Motor neuron (in vitro differentiated cells): Measurements from ENCODE around the gene ISG15. TPM values are rescaled to one million over a fixed set of nuclear protein-coding genes. Genes with fewer than 3 reads are reported as not detected.
A peak's percentile ranks its signal among the peaks of the same experiment; 100 is the strongest.
"Not testable (repeated sequence)": the region's sequence is repeated elsewhere in the genome, so short reads cannot be mapped to it uniquely, and the experiment has no call there.

Experiments
- ATAC-seq, 8 experiments: fragments of 200-7000 bp; cut with Tn5 transposase; replicated peaks in 6 of 8; 2 replicates each; pipeline ENCODE4 v1.8.0; 2021; ENCODE audit warnings: mild to moderate bottlenecking in 8 of 8, moderate library complexity in 8 of 8
- H3K27ac ChIP-seq, 2 donors: fragments of 250-450 bp; sonication (Bioruptor Pico); 2 replicates each; pipeline ENCODE4 v1.9.0; 2021; ENCODE audit warnings: antibody characterized with exemption in 2 of 2, mild to moderate bottlenecking in 2 of 2, moderate library complexity in 1 of 2
- H3K4me1 ChIP-seq, 2 donors: fragments of 250-450 bp; sonication (Bioruptor Pico); replicated peaks in 1 of 2; 2 replicates each; pipeline ENCODE4 v1.6.1; 2021; ENCODE audit warnings: antibody characterized with exemption in 2 of 2, mild to moderate bottlenecking in 2 of 2, moderate library complexity in 1 of 2
- H3K4me3 ChIP-seq, 5 donors: fragments of 250-450 bp; sonication (Bioruptor Pico); 2 replicates each; pipeline ENCODE4 v1.9.0; 2021; ENCODE audit warnings: antibody characterized with exemption in 5 of 5, mild to moderate bottlenecking in 5 of 5, moderate library complexity in 4 of 5
- WGBS, 10 experiments: fragments of 450-650 bp; shearing (Covaris generic); methylation state at CpG; one replicate each; pipeline ENCODE4 v1.0.0; 2022; 5-methylcytosine and 5-hydroxymethylcytosine counted together
- in situ Hi-C, 9 experiments: fragments of 400-800 bp; cut with MboI; loops; one replicate each; pipeline ENCODE4 v1.15.0; 2021; ENCODE audit warnings: low sequenced_read_pairs in 9 of 9, low pct_unique_long_range_greater_than_20kb in 2 of 9; ENCODE audit not compliant: unreplicated experiment in 9 of 9
- total RNA-seq, 8 experiments: library from RNA; unstranded; fragments of 300-600 nt; gene quantifications; 2 replicates each; pipeline versions ENCODE4 v1.2.3 to v1.2.4, GENCODE V29; 2022

The ISG15 gene
- total RNA-seq, 8 experiments from 2014 or later, result 18.6 to 398 (median 26.2) TPM

GRCh38 chr1:1021010-1021919 lies 8.0 kb downstream of the ISG15 start:
- in situ Hi-C loops, result loop anchor here in 2 of 9 experiments (25.0 kb wide), 1 partner anchor 241 kb away; the partner anchor contains the start of gene UBE2J2 (in 2 of the 2)
- peaks cover 33 to 34% of the 10 kb centered on the region in 2 donors for H3K4me1 ChIP-seq
- peak overlapping the region; percentile 68 to 91 (median 81) for H3K4me3 ChIP-seq
- ATAC-seq, result peak; percentile 7 to 56 (median 31)
- 3 to 30% (median 13%) methylated on average over 1 to 8 of the region's 33 CpGs; no CpG with 5 or more reads in 6 of the 10 experiments for WGBS, 10 experiments
- peak overlapping the region in 1 of 2 donors; percentile 69 for H3K27ac ChIP-seq

GRCh38 chr1:1021920-1022259 lies 8.6 kb downstream of the ISG15 start:
- H3K4me3 ChIP-seq, result peak overlapping the region in 2 of 5 donors; percentile 68 to 75
- peaks cover 39 to 40% of the 10 kb centered on the region in 2 donors for H3K4me1 ChIP-seq
- no peak for ATAC-seq
- WGBS, 10 experiments, result 100% methylated on average over 2 to 6 of the region's 10 CpGs; no CpG with 5 or more reads in 8 of the 10 experiments
- in situ Hi-C loops, result loop anchor here in 2 of 9 experiments (25.0 kb wide), 1 partner anchor 240 kb away; the partner anchor contains the start of gene UBE2J2 (in 2 of the 2)
- H3K27ac ChIP-seq, result no peak overlapping the region

GRCh38 chr1:1022302-1023009 lies 9.2 kb downstream of the ISG15 start:
- Histone ChIP-seq H3K27ac (no peak overlapping the region), H3K4me3 (no peak overlapping the region), H3K4me1 (peaks cover 45 to 46% of the 10 kb centered on the region in 2 donors)
- WGBS, 10 experiments, result 80 to 94% (median 91%) methylated on average over 1 to 12 of the region's 27 CpGs; no CpG with 5 or more reads in 6 of the 10 experiments
- no peak for ATAC-seq
- in situ Hi-C loops, result loop anchor here in 2 of 9 experiments (25.0 kb wide), 1 partner anchor 240 kb away; the partner anchor contains the start of gene UBE2J2 (in 2 of the 2)

DNA sequence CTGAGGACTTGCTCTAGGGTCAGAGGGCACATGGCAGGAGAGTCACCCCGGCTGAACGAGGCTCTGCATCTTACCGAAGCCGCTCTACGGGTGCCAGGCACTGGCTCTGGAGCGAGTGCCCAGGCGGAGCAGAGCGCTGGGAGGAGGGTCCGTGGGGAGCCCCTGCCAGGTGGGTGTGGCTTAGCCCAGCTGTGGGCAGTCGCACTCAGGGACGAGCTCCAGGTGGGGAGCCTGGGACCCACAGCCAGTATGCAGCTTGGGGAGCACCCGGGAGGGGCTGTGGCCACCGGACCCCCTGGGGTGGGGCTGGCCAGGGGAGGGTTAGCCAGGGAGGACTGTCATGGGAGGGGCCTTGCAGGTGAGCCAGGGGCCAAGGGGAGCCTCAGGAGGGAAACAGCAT lies 10.4 kb downstream of the ISG15 start:
- in situ Hi-C loops, result loop anchor here in 2 of 9 experiments (25.0 kb wide), 1 partner anchor 239 kb away; the partner anchor contains the start of gene UBE2J2 (in 2 of the 2)
- no peak for ATAC-seq
- no peak overlapping the region for H3K27ac ChIP-seq
- H3K4me1 ChIP-seq, result peaks cover 49 to 51% of the 10 kb centered on the region in 2 donors
- WGBS, 10 experiments, result 87% methylated on average over 5 of the region's 13 CpGs; no CpG with 5 or more reads in 9 of the 10 experiments
- no peak overlapping the region for H3K4me3 ChIP-seq

DNA sequence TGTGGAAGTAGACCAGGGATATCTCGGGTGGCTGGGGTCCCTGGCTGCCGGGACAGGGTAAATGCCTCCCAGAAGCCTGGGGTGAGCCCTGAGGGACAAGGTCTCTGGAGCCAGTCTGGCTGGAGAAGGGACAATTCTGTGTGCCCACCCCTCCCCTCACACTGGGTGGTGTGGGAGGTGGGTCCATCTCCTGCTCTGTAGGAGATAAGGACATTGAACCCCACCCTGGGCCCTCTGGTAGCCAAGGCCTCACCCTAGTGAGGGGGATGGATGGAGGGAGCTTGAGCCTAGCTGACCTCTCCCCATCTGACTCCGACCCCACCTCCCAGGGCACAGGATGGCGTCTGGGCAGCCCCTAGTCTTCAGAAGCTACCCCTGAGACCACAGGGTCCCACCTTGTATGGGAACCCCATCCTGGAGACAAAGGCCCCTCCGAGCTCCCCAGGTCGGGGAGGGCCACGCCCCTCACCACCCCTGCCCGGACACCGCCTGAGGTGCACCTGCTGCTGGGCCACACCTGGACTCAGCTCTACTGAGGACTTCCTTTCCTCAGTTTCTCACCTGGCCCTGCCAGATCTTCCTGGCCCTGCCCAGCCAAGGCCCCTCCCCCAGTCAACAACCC lies 11.0 kb downstream of the ISG15 start:
- Histone ChIP-seq H3K27ac (no peak overlapping the region), H3K4me3 (no peak overlapping the region), H3K4me1 (peaks cover 45 to 51% of the 10 kb centered on the region in 2 donors)
- ATAC-seq, result no peak
- WGBS, 10 experiments, result 80 to 100% (median 92%) methylated on average over 1 to 4 of the region's 9 CpGs; no CpG with 5 or more reads in 5 of the 10 experiments
- in situ Hi-C loops, result loop anchor here in 2 of 9 experiments (25.0 kb wide), 1 partner anchor 238 kb away; the partner anchor contains the start of gene UBE2J2 (in 2 of the 2)

DNA sequence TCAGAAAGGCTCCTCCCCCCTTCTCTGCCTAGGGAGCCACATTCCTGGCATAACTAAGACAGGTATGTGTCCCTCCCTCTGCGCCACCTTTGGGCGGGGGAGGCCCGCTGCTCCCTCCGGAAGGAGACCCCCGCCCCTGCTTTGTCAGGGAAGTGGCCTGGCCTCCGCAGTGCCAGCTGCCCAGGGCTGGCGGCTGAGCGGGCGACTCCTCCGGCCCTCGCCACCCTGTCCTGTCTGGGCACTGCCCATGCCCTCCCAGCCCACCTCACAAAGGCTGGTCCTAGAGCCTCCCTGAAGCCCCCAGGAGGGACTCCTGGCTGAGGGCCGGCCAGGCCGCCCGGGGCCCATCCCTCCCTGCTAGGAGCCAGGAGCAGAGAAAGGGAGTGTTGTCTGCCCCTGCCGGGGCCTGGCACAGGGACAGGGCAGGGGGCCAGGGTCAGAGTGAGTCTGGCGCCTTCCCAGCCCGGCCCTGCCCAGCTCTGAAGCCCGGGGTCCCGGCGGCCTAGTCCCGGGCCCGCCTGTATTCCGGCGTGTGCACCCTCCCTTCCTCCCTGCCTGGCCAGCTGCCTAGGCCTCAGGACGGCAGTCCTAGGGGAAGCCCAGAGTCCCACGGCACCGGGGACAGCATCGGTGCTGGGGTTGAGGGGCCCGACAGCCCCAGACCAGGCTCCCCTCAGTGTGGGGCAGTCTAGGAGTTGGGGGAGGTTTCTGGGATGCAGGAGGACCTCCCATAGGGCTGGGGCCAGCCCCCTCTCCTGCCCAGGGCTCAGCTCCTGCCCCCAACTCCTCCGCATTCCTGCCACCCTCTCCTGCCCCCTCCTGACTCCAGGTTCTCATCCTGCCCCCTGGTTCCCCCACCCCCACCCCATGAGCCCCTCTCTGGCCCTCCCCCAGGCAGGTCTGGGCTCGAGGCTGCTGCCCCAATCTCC lies 11.7 kb downstream of the ISG15 start:
- no peak for ATAC-seq
- Histone ChIP-seq H3K27ac (no peak overlapping the region), H3K4me1 (peaks cover 45 to 51% of the 10 kb centered on the region in 2 donors), H3K4me3 (no peak overlapping the region)
- in situ Hi-C loops, result loop anchor here in 2 of 9 experiments (25.0 kb wide), 1 partner anchor 237 kb away; the partner anchor contains the start of gene UBE2J2 (in 2 of the 2)
- 80 to 87% methylated on average over 2 to 3 of the region's 31 CpGs; no CpG with 5 or more reads in 8 of the 10 experiments for WGBS, 10 experiments

GRCh38 chr1:1025730-1026129 lies 12.4 kb downstream of the ISG15 start:
- H3K27ac ChIP-seq, result no peak overlapping the region
- no peak overlapping the region for H3K4me3 ChIP-seq
- H3K4me1 ChIP-seq, result peaks cover 45 to 51% of the 10 kb centered on the region in 2 donors
- in situ Hi-C loops, result no loop called here
- ATAC-seq, result no peak
- WGBS, 10 experiments, result no CpG with 5 or more reads among the region's 10 CpGs

DNA sequence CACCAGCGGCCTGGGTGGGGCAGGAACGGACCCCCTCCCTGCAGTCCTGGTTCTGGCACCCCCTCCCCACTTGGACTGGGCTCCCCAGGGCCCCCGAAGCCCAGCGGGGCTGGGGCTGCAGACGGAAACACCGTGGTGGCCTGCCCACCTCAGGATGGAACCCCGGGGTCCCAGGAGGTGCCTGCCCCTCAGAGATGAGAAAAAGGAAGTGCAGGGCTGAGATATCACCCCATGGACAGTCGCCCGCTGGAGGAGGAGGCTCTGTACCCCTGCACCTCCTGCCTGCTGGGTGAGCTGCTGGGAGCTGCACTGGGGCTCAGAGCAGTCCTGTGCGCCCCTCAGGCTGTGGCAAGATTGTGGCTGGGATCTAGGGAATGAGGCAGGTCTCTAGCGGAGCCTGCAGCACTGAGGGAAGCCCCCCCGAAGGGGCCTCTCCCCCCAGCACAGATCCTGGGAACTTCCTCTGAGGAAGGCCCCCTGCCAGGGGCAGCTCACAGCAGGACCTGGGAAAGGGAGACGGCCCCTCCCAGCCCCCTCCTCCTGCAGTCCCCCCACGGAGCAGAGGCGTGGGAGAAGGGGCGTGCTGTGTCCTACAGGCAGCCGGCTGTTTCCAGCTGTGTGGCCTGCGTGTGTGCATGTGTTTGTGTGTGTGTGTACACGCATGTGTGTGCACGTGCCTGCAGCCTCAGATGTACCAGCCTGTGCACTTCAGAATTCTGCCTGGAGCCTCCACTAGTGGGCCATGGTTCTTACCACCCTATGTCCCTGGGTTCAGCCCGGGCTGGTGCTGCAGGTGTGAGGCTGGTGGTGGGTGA lies 13.5 kb downstream of the ISG15 start:
- WGBS, 10 experiments, result 50 to 72% (median 65%) methylated on average over 1 to 7 of the region's 21 CpGs; no CpG with 5 or more reads in 7 of the 10 experiments
- in situ Hi-C loops, result no loop called here
- peak in 5 of 8 experiments; percentile 9 to 68 (median 53) for ATAC-seq
- peak overlapping the region in 1 of 2 donors; percentile 6 for H3K27ac ChIP-seq
- H3K4me1 ChIP-seq, result peaks cover 47 to 49% of the 10 kb centered on the region in 2 donors
- no peak overlapping the region for H3K4me3 ChIP-seq

- no peak for ATAC-seq
Measured at GRCh38 chr1:1027791-1028190, 14.5 kb downstream of the ISG15 start.

DNA sequence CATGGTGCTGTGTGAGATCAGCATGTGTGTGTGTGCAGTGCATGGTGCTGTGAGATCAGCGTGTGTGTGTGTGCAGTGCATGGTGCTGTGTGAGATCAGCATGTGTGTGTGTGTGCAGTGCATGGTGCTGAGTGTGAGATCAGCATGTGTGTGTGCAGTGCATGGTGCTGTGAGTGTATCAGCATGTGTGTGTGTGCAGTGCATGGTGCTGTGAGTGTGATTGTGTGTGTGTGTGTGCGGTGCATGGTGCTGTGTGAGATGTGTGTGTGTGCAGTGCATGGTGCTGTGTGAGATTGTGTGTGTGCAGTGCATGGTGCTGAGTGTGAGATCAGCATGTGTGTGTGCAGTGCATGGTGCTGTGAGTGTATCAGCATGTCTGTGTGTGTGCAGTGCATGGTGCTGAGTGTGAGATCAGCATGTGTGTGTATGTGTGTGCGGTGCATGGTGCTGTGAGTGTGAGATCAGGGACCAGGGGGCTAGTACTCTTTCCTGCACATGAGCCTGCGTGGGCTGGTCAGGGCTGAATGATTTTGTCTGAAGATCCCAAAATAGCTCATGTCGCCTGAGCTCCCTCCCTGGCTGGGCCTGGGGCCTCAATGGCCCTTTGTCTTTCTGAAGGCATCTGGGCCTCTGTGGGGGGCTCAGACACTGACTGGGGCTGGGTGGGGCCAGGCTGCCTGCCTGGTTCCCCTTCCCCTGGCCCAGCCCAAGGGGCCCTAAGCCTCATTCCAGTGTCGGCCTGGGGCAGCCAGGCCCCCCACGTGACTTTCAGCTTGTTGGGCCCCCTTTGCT lies 17.8 kb downstream of the ISG15 start:
- WGBS, 10 experiments, result 40 to 80% (median 67%) methylated on average over 1 of the region's 7 CpGs; no CpG with 5 or more reads in 5 of the 10 experiments

More at GRCh38 chr1:1027791-1028190, 14.5 kb downstream of the ISG15 start:
- 28 to 80% (median 67%) methylated on average over 2 to 8 of the region's 17 CpGs; no CpG with 5 or more reads in 6 of the 10 experiments for WGBS, 10 experiments
- in situ Hi-C loops, result no loop called here
- H3K4me3 ChIP-seq, result no peak overlapping the region
- peaks cover 52% of the 10 kb centered on the region in 2 donors for H3K4me1 ChIP-seq
- H3K27ac ChIP-seq, result no peak overlapping the region

More for the DNA sequence above, 17.8 kb downstream of the ISG15 start:
- ATAC-seq, result peak in 2 of 8 experiments; percentile 1 to 9
- not testable (repeated sequence) for H3K4me3 ChIP-seq, H3K27ac ChIP-seq
- in situ Hi-C loops, result loop anchor here in 1 of 9 experiments (10.0 kb wide), 1 partner anchor 84 kb away; the partner anchor contains the start of gene C1orf159
- peaks cover 54 to 58% of the 10 kb centered on the region in 2 donors for H3K4me1 ChIP-seq
